Gastrocnemius medialis (tissue), 4 donors: ENCODE measurements around the gene ZNF664. TPM values are rescaled to one million over a fixed set of nuclear protein-coding genes. Genes with fewer than 3 reads are reported as not detected.
A peak's percentile ranks its signal among the peaks of the same experiment; 100 is the strongest.

ENCODE experiments used
- ATAC-seq, 2 donors: fragments of 150-250 bp; one replicate each; pipeline ENCODE4 v1.9.1; 2016
- DNase-seq, 2 donors: peaks; one replicate each; pipeline ENCODE4 v3.0.0-alpha.2; 2019
- H3K27ac ChIP-seq, 4 donors: fragments of 200-600 bp; sonication (generic); 1 replicate in 1 of 4; 2 replicates in 3 of 4; pipeline ENCODE4 v1.5.1; 2016 to 2018; ENCODE audit warnings: mild to moderate bottlenecking in 2 of 4, moderate library complexity in 1 of 4
- H3K27me3 ChIP-seq, 3 donors: fragments of 200-600 bp; sonication (generic) in 2 of 3; 1 replicate in 1 of 3; 2 replicates in 2 of 3; pipeline versions ENCODE4 v1.5.1 to v1.6.0; 2016 to 2019; ENCODE audit warnings: mild to moderate bottlenecking in 1 of 3, moderate library complexity in 1 of 3
- H3K36me3 ChIP-seq, 2 donors: fragments of 200-600 bp; sonication (generic) in 1 of 2; one replicate each; pipeline ENCODE4 v1.5.1; 2017 to 2018
- H3K4me1 ChIP-seq, 2 donors: fragments of 200-600 bp; sonication (generic) in 1 of 2; one replicate each; pipeline ENCODE4 v1.5.1; 2016 to 2017; ENCODE audit warnings: mild to moderate bottlenecking in 2 of 2
- H3K4me3 ChIP-seq, 4 donors: fragments of 200-600 bp; sonication (generic) in 3 of 4; 1 replicate in 1 of 4; 2 replicates in 3 of 4; pipeline ENCODE4 v1.5.1; 2016 to 2019; ENCODE audit warnings: mild to moderate bottlenecking in 2 of 4
- H3K9me3 ChIP-seq, 3 donors: fragments of 200-600 bp; sonication (generic) in 2 of 3; 1 replicate in 1 of 3; 2 replicates in 2 of 3; pipeline ENCODE4 v1.5.1; 2016 to 2019
- POLR2A ChIP-seq, 2 donors: fragments of 450-650 bp; IDR thresholded peaks; one replicate each; pipeline ENCODE4 v1.6.1; 2017; ENCODE audit warnings: antibody characterized with exemption in 2 of 2, mild to moderate bottlenecking in 2 of 2, moderate library complexity in 2 of 2
- in situ Hi-C, 4 donors: fragments of 200-750 bp; cut with MboI; loops; one replicate each; pipeline versions ENCODE4 v1.15.0 to v1.8.0; 2017; ENCODE audit warnings: low sequenced_read_pairs in 4 of 4
- intact Hi-C: fragments of 100-400 bp; cut with DNase I; formaldehyde crosslinking; loops from one replicate; pipeline ENCODE4 v1.15.1; 2023; ENCODE audit warnings: low total_unique reads
- total RNA-seq, 4 donors: library from RNA; depleted of rRNA; stranded (reverse); fragments of >200 nt; gene quantifications; one replicate each; pipeline versions ENCODE4 v1.1.0 to v1.2.3, GENCODE V29; 2016
- TF ChIP-seq, protein P1 (sequence below), 5 experiments: fragments of 450-650 bp in 3 of 5; fragments of 200-600 bp in 2 of 5; sonication (generic) in 2 of 5; IDR thresholded peaks in 4 of 5; conservative IDR thresholded peaks in 1 of 5; 1 replicate in 4 of 5; 2 replicates in 1 of 5; pipeline ENCODE4 v1.5.1; 2016 to 2019; ENCODE audit warnings: antibody characterized with exemption in 5 of 5, mild to moderate bottlenecking in 3 of 5, moderate library complexity in 3 of 5

Gene ZNF664
- 10 to 100 TPM; 18.1 to 37.0 (median 32.6) TPM for total RNA-seq

DNA sequence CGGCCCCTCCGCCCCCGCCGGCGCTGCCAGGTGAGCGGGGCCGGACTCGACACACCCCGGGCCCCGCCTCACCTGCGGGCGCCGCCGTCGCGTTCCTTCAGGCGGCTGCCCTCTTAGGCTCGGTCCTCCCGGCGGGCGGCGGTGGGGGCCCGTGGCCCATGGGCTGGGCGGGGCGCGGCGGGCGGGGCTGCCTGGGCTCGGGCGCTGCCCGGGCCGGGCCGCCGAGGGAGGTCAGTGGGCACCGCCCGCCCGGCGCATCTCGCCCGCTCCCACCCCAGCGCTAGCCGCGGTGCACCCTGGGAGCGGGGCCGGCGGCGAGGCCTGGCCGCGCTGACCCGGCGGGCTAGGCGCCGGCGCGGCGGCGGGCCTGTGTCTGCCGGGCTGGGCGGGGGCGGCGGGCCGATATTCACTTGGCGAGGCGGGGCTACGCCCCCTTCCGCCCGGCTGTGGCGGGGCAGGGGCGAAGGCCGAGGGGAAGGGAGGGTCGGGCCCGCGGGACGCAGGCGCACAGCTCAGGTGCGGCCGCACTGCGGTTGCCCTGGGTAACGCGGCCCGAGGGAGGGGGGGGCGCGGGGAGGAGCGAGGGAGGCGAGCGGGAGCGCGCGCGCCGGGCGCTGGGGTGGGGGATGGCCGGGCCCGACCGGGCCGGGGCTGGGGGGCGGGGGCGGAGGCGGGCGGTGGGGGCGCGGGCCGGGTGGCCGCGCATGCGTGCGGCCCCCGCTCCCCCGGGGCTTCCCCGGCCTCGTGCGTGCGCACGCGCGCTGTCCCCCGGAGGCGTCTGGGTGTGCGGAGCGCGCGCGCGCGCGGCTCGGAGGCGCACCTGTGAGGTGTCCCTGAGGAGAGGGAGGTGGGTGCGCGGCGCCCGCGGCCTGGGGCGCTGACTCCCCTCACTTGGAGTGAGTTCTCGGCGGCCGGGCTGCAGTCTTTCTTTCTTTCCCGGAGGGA lies at the start of gene ZNF664, which contains the start of gene CCDC92:
TSS of gene ZNF664 (plus strand) at position 759 of the 945 bp plus-strand sequence. CDS start 38,930 bp downstream, outside the sequence.
TSS of gene CCDC92 (minus strand) at position 375 of the 945 bp plus-strand sequence. CDS start 28,526 bp downstream, outside the sequence.
- peak; percentile 79 to 82 for ATAC-seq
- Histone ChIP-seq H3K4me3 (peak within 1 kb of the TSS; percentile 72 to 96 (median 94)), H3K27me3 (no peaks in the 10 kb centered on the region), H3K27ac (peak within 1 kb of the TSS; percentile 91 to 92 (median 92)), H3K36me3 (peaks cover 0 to 9% of the 10 kb centered on the region in 2 donors), H3K9me3 (no peaks in the 10 kb centered on the region), H3K4me1 (peaks cover 10 to 13% of the 10 kb centered on the region in 2 donors)
- in situ Hi-C loops (no loop called here), intact Hi-C loops (loop anchor here (1.0 to 2.0 kb wide), 3 partner anchors 54 to 260 kb away; partner anchors contain the start of gene ATP6V0A2)
- TF ChIP-seq, protein P1, sequence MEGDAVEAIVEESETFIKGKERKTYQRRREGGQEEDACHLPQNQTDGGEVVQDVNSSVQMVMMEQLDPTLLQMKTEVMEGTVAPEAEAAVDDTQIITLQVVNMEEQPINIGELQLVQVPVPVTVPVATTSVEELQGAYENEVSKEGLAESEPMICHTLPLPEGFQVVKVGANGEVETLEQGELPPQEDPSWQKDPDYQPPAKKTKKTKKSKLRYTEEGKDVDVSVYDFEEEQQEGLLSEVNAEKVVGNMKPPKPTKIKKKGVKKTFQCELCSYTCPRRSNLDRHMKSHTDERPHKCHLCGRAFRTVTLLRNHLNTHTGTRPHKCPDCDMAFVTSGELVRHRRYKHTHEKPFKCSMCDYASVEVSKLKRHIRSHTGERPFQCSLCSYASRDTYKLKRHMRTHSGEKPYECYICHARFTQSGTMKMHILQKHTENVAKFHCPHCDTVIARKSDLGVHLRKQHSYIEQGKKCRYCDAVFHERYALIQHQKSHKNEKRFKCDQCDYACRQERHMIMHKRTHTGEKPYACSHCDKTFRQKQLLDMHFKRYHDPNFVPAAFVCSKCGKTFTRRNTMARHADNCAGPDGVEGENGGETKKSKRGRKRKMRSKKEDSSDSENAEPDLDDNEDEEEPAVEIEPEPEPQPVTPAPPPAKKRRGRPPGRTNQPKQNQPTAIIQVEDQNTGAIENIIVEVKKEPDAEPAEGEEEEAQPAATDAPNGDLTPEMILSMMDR (IDR thresholded peaks at IDR 0.05 in 4 of 5, conservative IDR thresholded peaks at IDR 0.05 in 1 of 5), result peak in 3 of 5 experiments; percentile 15 to 33 (median 22)
- TF ChIP-seq POLR2A (IDR thresholded peaks at IDR 0.05), result peak; percentile 65 to 77
- peak; percentile 85 to 89 for DNase-seq

DNA sequence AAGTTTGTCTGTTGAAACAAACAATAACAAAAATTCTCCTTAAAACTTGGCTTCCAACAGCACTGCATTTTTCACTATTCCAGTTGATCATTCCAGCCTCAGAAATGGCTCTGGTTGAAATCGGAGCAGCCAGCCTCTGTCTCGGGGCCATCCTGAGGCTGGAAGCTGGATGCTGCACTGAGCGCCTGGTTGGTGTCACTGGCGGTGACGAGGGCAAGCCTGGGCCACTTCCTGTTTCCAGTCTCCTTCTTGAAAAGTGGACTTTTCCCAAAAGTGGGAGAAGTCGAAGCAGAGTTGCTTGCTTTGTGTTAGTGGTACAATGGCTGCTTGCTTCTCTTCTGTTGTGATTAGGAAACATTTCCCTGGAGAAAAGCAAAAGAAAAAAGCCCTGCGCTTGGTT lies 49.1 kb upstream of the ZNF664 start:
- Histone ChIP-seq H3K4me1 (no peaks in the 10 kb centered on the region), H3K9me3 (no peaks in the 10 kb centered on the region), H3K27ac (no peak overlapping the region), H3K36me3 (no peaks in the 10 kb centered on the region), H3K27me3 (peaks cover 0 to 3% (median 0%) of the 10 kb centered on the region in 3 donors), H3K4me3 (no peak overlapping the region)
- in situ Hi-C loops, result no loop called here
- intact Hi-C loops, result no loop called here
- no peak for TF ChIP-seq POLR2A (IDR thresholded peaks at IDR 0.05)
- TF ChIP-seq, protein P1 (IDR thresholded peaks at IDR 0.05 in 4 of 5, conservative IDR thresholded peaks at IDR 0.05 in 1 of 5), result no peak
- DNase-seq (no peak), ATAC-seq (no peak)

DNA sequence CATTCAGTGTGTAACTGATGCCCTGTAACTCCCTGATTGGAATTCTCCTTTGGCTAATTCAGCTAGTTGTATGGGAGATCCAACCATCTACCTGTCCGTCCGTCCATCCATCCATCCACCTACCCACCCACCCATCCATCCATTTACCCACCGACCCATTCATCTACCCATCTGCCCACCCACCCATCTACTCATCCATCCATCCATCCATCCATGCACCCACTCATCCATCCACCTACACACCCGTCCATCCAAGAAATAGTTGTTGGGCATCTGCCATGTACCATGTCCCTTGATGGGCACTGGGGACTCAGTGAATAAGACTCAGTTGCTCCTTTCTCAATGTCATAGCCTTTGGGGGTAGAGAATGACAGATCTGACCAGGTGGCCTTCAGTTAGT lies 48.5 kb upstream of the ZNF664 start:
- DNase-seq (no peak), ATAC-seq (no peak)
- Histone ChIP-seq H3K4me3 (no peak overlapping the region), H3K9me3 (no peaks in the 10 kb centered on the region), H3K27ac (no peak overlapping the region), H3K36me3 (no peaks in the 10 kb centered on the region), H3K27me3 (peaks cover 0 to 3% (median 0%) of the 10 kb centered on the region in 3 donors), H3K4me1 (no peaks in the 10 kb centered on the region)
- TF ChIP-seq, protein P1 (IDR thresholded peaks at IDR 0.05 in 4 of 5, conservative IDR thresholded peaks at IDR 0.05 in 1 of 5), result no peak
- no peak for TF ChIP-seq POLR2A (IDR thresholded peaks at IDR 0.05)
- in situ Hi-C loops (no loop called here), intact Hi-C loops (no loop called here)

DNA sequence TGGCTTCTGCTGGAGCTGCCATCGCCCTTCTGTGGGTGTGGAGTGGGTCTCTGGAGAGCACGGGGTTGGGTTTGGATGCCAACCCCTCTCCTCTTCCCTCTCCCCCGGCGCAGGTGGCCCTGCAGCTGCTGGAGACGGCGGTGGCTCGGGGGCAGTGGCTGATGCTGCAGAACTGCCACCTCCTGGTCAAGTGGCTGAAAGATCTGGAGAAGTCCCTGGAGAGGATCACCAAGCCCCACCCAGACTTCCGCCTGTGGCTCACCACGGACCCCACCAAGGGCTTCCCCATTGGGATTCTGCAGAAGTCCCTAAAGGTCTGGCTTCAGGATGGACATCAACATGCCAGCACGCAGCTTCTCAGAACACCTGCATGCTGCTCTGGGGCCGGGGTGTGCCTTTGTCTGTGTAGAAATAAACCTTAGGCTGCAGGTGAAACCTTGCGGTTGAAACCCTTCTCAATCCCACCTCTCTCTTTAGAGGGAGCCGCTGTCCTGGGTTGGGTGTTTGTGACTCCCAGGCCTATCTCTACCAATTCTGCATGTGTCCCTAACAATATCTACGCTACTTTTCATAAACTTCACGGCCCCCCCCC lies 44.6 kb upstream of the ZNF664 start:
- in situ Hi-C loops, result no loop called here
- ATAC-seq (no peak), DNase-seq (no peak)
- Histone ChIP-seq H3K27ac (no peak overlapping the region), H3K4me3 (no peak overlapping the region), H3K4me1 (no peaks in the 10 kb centered on the region), H3K36me3 (no peaks in the 10 kb centered on the region), H3K9me3 (no peaks in the 10 kb centered on the region), H3K27me3 (peaks cover 0 to 3% (median 0%) of the 10 kb centered on the region in 3 donors)
- intact Hi-C loops, result no loop called here
- no peak for TF ChIP-seq POLR2A (IDR thresholded peaks at IDR 0.05)
- TF ChIP-seq, protein P1 (IDR thresholded peaks at IDR 0.05 in 4 of 5, conservative IDR thresholded peaks at IDR 0.05 in 1 of 5), result no peak
